Esophagus squamous epithelium (tissue), 5 donors: ENCODE data around the gene TRIM46. TPM values are rescaled to one million over a fixed set of nuclear protein-coding genes. Genes with fewer than 3 reads are reported as not detected.

ENCODE experiments used
- DNase-seq: peaks from one replicate; lab custom pipeline; 2025; lab: John Stamatoyannopoulos, UW
- H3K27ac ChIP-seq, 4 donors: fragments of 200-600 bp; sonication (generic); one replicate each; pipeline ENCODE4 v1.5.1; 2016 to 2019; ENCODE audit warnings: mild to moderate bottlenecking in 1 of 4
- H3K27me3 ChIP-seq, 4 donors: fragments of 200-600 bp; sonication (generic); 1 replicate in 3 of 4; 2 replicates in 1 of 4; pipeline versions ENCODE4 v1.5.1 to v1.6.0; 2017 to 2021; ENCODE audit warnings: antibody characterized with exemption in 1 of 4
- H3K36me3 ChIP-seq, 3 donors: fragments of 200-600 bp; sonication (generic); one replicate each; pipeline ENCODE4 v1.5.1; 2016 to 2019
- H3K4me1 ChIP-seq, 3 donors: fragments of 200-600 bp; sonication (generic); one replicate each; pipeline ENCODE4 v1.5.1; 2017 to 2019
- H3K4me3 ChIP-seq, 4 donors: fragments of 200-600 bp; sonication (generic); 1 replicate in 3 of 4; 2 replicates in 1 of 4; pipeline ENCODE4 v1.5.1; 2016 to 2019; ENCODE audit warnings: mild to moderate bottlenecking in 2 of 4, moderate library complexity in 1 of 4
- H3K9me3 ChIP-seq, 3 donors: fragments of 200-600 bp; sonication (generic); one replicate each; pipeline ENCODE4 v1.5.1; 2016 to 2019
- CTCF ChIP-seq, 6 experiments: fragments of 450-650 bp in 4 of 6; fragments of 200-600 bp in 2 of 6; sonication (generic) in 2 of 6; IDR thresholded peaks; one replicate each; pipeline ENCODE4 v1.5.1; 2016 to 2019; ENCODE audit warnings: antibody characterized with exemption in 6 of 6, mild to moderate bottlenecking in 4 of 6, moderate library complexity in 4 of 6
- POLR2A ChIP-seq, 4 donors: fragments of 450-650 bp; IDR thresholded peaks; one replicate each; pipeline ENCODE4 v1.6.1; 2017; ENCODE audit warnings: antibody characterized with exemption in 4 of 4, mild to moderate bottlenecking in 4 of 4, moderate library complexity in 3 of 4
- WGBS, 2 donors: methylation state at CpG; one replicate each; pipeline ENCODE4 v1.1.5; 2018; 5-methylcytosine and 5-hydroxymethylcytosine counted together
- intact Hi-C: fragments of 100-400 bp; cut with DNase I; formaldehyde crosslinking; loops from one replicate; pipeline ENCODE4 v1.15.0; 2022
- total RNA-seq, 4 donors: library from RNA; depleted of rRNA; stranded (reverse); fragments of >200 nt; gene quantifications; one replicate each; pipeline ENCODE4 v1.1.0, GENCODE V29; 2016
- donor health status: DM: yes; HTN: yes; CAD: no.

TRIM46 gene
- total RNA-seq, 4 donors from 2014 or later = 0.30 to 0.53 (median 0.38) TPM; not detected in 1

- no peaks in the 10 kb centered on the region for H3K9me3 ChIP-seq
- intact Hi-C loops = no loop called here
- peak overlapping the region; percentile 47 to 73 (median 70) for H3K27ac ChIP-seq
- WGBS, 2 donors = 58 to 60% methylated on average over 6 to 8 of the region's 11 CpGs
- no peak for DNase-seq
- H3K4me1 ChIP-seq = peaks cover 23 to 52% (median 25%) of the 10 kb centered on the region in 3 donors
- TF ChIP-seq CTCF (IDR thresholded peaks at IDR 0.05) (no peak), POLR2A (IDR thresholded peaks at IDR 0.05) (no peak)
- H3K27me3 ChIP-seq = peaks cover 0 to 27% (median 0%) of the 10 kb centered on the region in 4 donors
- no peaks in the 10 kb centered on the region for H3K36me3 ChIP-seq
- no peak overlapping the region for H3K4me3 ChIP-seq
Measured at GRCh38 chr1:155177192-155177917, 3.7 kb downstream of the TRIM46 start.

GRCh38 chr1:155177918-155178281 lies 4.3 kb downstream of the TRIM46 start:
- Histone ChIP-seq H3K9me3 (no peaks in the 10 kb centered on the region), H3K36me3 (no peaks in the 10 kb centered on the region), H3K27me3 (peaks cover 0 to 27% (median 0%) of the 10 kb centered on the region in 4 donors), H3K4me1 (peaks cover 22 to 48% (median 25%) of the 10 kb centered on the region in 3 donors), H3K27ac (peak overlapping the region in 3 of 4 donors; percentile 39 to 73 (median 73)), H3K4me3 (no peak overlapping the region)
- intact Hi-C loops = no loop called here
- no peak for DNase-seq
- no peak for TF ChIP-seq CTCF (IDR thresholded peaks at IDR 0.05)
- TF ChIP-seq POLR2A (IDR thresholded peaks at IDR 0.05) = no peak
- WGBS, 2 donors = no CpG with 5 or more reads among the region's 9 CpGs

- 81 to 87% methylated on average over 16 to 20 of the region's 30 CpGs for WGBS, 2 donors
- H3K4me3 ChIP-seq = peak overlapping the region in 2 of 4 donors; percentile 18 to 24
- no peaks in the 10 kb centered on the region for H3K36me3 ChIP-seq
- DNase-seq = no peak
- H3K4me1 ChIP-seq = peaks cover 19 to 44% (median 22%) of the 10 kb centered on the region in 3 donors
- peak overlapping the region in 2 of 4 donors; percentile 39 to 44 for H3K27ac ChIP-seq
- intact Hi-C loops = no loop called here
- H3K27me3 ChIP-seq = peaks cover 0 to 25% (median 0%) of the 10 kb centered on the region in 4 donors
- no peaks in the 10 kb centered on the region for H3K9me3 ChIP-seq
- TF ChIP-seq POLR2A (IDR thresholded peaks at IDR 0.05) (no peak), CTCF (IDR thresholded peaks at IDR 0.05) (no peak)
Measured at GRCh38 chr1:155178441-155179111, 4.9 kb downstream of the TRIM46 start.

- intact Hi-C loops = no loop called here
- H3K27me3 ChIP-seq = peaks cover 0 to 17% (median 0%) of the 10 kb centered on the region in 4 donors
- no peak for DNase-seq
- no peak overlapping the region for H3K4me3 ChIP-seq
- H3K9me3 ChIP-seq = no peaks in the 10 kb centered on the region
- H3K4me1 ChIP-seq = peaks cover 12 to 42% (median 14%) of the 10 kb centered on the region in 3 donors
- no peaks in the 10 kb centered on the region for H3K36me3 ChIP-seq
- WGBS, 2 donors = 80 to 91% methylated on average over 13 to 28 of the region's 31 CpGs
- peak overlapping the region in 1 of 4 donors; percentile 15 for H3K27ac ChIP-seq
- no peak for TF ChIP-seq POLR2A (IDR thresholded peaks at IDR 0.05)
- no peak for TF ChIP-seq CTCF (IDR thresholded peaks at IDR 0.05)
Measured at GRCh38 chr1:155179112-155180031, 5.7 kb downstream of the TRIM46 start.
